ENCODE measurements around the gene MYH16. TPM values are rescaled to one million over a fixed set of nuclear protein-coding genes. Genes with fewer than 3 reads are reported as not detected.

Gene MYH16
- total and polyA plus RNA-seq, 4 donors = not detected

GRCh38 chr7:99244939-99245338 lies 27.7 kb upstream of the MYH16 start:
- WGBS = 73% methylated on average over 3 of the region's 3 CpGs
- H3K36me3 ChIP-seq (ENCODE audit: control insufficient read depth in 4 of 4, insufficient read depth in 3 of 4, low read depth in 1 of 4, low read length in 3 of 4) = no peaks in the 10 kb centered on the region
- H3K4me3 ChIP-seq (ENCODE audit: low read depth in 1 of 3, low read length in 3 of 3) = no peak overlapping the region
- H3K27ac ChIP-seq (ENCODE audit: low read depth in 1 of 2, low read length in 2 of 2) = no peak overlapping the region
- TF ChIP-seq YY1 (IDR thresholded peaks at IDR 0.05) (no peak), RAD21 (IDR thresholded peaks at IDR 0.05) (no peak), EGR1 (IDR thresholded peaks at IDR 0.05; ENCODE audit: low read depth in 2 of 2) (no peak), FOXA2 (IDR thresholded peaks at IDR 0.05) (no peak), REST (IDR thresholded peaks at IDR 0.05) (no peak), ZBTB33 (IDR thresholded peaks at IDR 0.05) (no peak), CTCF (IDR thresholded peaks at IDR 0.05; ENCODE audit: low read depth, low read length, missing input control) (no peak), HNF4A (conservative IDR thresholded peaks at IDR 0.05) (no peak), MAX (IDR thresholded peaks at IDR 0.05) (no peak), TAF1 (conservative IDR thresholded peaks at IDR 0.05) (no peak), JUND (IDR thresholded peaks at IDR 0.05) (no peak), RXRA (IDR thresholded peaks at IDR 0.05) (no peak), GABPA (IDR thresholded peaks at IDR 0.05 in 1 of 2, conservative IDR thresholded peaks at IDR 0.05 in 1 of 2) (no peak), SP1 (IDR thresholded peaks at IDR 0.05) (no peak), NR2F2 (IDR thresholded peaks at IDR 0.05) (no peak)
- TF ChIP-seq, protein P1, sequence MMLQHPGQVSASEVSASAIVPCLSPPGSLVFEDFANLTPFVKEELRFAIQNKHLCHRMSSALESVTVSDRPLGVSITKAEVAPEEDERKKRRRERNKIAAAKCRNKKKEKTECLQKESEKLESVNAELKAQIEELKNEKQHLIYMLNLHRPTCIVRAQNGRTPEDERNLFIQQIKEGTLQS (IDR thresholded peaks at IDR 0.05) = no peak
- no peaks in the 10 kb centered on the region for H3K27me3 ChIP-seq (ENCODE audit: control insufficient read depth in 4 of 4, insufficient read depth in 4 of 4, low read length in 3 of 4)
- H3K4me1 ChIP-seq (ENCODE audit: control insufficient read depth in 4 of 4, insufficient read depth in 4 of 4, low read length in 3 of 4) = no peaks in the 10 kb centered on the region
- no peak for DNase-seq (ENCODE audit: low spot score)
- H3K9me3 ChIP-seq (ENCODE audit: control insufficient read depth in 4 of 4, low read length in 3 of 4) = no peaks in the 10 kb centered on the region
- no peak overlapping the region for H3K9ac ChIP-seq (ENCODE audit: low read depth in 1 of 2, low read length in 2 of 2)
